Colonic mucosa (tissue), 4 donors: ENCODE data around the gene CEP95. TPM values are rescaled to one million over a fixed set of nuclear protein-coding genes. Genes with fewer than 3 reads are reported as not detected.

Experiments used
- DNase-seq: peaks from one replicate; pipeline ENCODE4 v3.0.0-alpha.2; 2020
- H3K27ac ChIP-seq: fragments of 200-600 bp; one replicate; pipeline ENCODE4 v1.8.0; 2021
- H3K27me3 ChIP-seq: fragments of 200-600 bp; one replicate; pipeline ENCODE4 v1.8.0; 2021
- H3K36me3 ChIP-seq: fragments of 200-600 bp; one replicate; pipeline ENCODE4 v1.8.0; 2021
- H3K4me1 ChIP-seq: fragments of 200-600 bp; one replicate; pipeline ENCODE4 v1.8.0; 2021; ENCODE audit warnings: mild to moderate bottlenecking
- H3K4me3 ChIP-seq: fragments of 200-600 bp; one replicate; pipeline ENCODE4 v1.8.0; 2021
- H3K9ac ChIP-seq, 2 donors: one replicate each; pipeline ENCODE4 v1.7.0; 2013; ENCODE audit warnings: control low read depth in 2 of 2, low read depth in 2 of 2, low read length in 2 of 2
- H3K9me3 ChIP-seq: fragments of 200-600 bp; one replicate; pipeline ENCODE4 v1.8.0; 2021
- intact Hi-C: fragments of 100-400 bp; cut with DNase I; formaldehyde crosslinking; loops from one replicate; pipeline ENCODE4 v1.14.1; 2022
- total RNA-seq, 2 donors: library from RNA; stranded (reverse); fragmentation: NEBNext Ultra II Directional in 1 of 2; extraction: Animal tissue kit (Norgen Biotek cat#: 25700) in 1 of 2; gene quantifications; one replicate each; pipeline ENCODE4 v1.2.1, GENCODE V29; 2021
- TF ChIP-seq, protein P1 (sequence below): fragments of 200-600 bp; IDR thresholded peaks from one replicate; pipeline ENCODE4 v1.8.0; 2022; ENCODE audit warnings: antibody characterized with exemption, mild to moderate bottlenecking
- donor health status: healthy.
- donor health status: DM: no; HTN: no; CAD: no.
- donor health status: DM: no; HTN: no; CAD: no.

Gene CEP95
- total RNA-seq, 2 donors from 2014 or later: 26.4 to 28.5 TPM

DNA sequence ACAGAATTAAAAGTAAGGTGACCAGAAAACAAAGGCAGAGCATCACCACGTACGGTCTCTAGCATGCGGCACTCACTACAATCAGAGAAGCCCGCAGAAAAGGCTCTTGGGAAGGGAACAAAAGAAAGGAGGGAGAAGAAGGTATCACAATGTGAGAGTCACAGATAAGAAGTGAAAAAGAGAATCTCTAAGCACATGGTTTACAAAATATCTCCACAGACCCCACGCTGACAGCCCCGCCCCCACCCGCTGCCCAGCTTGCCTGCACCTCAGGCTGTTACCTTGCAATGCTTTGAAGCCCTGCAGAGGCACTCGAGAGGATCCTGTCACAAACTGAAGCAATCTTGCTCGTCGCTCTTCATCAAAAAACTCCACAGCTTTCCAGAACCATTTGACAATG is 40.5 kb downstream of the CEP95 start:
- Histone ChIP-seq H3K9me3 (no peaks in the 10 kb centered on the region), H3K9ac (no peak overlapping the region), H3K27me3 (no peaks in the 10 kb centered on the region), H3K27ac (no peak overlapping the region), H3K4me1 (no peaks in the 10 kb centered on the region), H3K36me3 (no peaks in the 10 kb centered on the region), H3K4me3 (no peak overlapping the region)
- TF ChIP-seq, protein P1, sequence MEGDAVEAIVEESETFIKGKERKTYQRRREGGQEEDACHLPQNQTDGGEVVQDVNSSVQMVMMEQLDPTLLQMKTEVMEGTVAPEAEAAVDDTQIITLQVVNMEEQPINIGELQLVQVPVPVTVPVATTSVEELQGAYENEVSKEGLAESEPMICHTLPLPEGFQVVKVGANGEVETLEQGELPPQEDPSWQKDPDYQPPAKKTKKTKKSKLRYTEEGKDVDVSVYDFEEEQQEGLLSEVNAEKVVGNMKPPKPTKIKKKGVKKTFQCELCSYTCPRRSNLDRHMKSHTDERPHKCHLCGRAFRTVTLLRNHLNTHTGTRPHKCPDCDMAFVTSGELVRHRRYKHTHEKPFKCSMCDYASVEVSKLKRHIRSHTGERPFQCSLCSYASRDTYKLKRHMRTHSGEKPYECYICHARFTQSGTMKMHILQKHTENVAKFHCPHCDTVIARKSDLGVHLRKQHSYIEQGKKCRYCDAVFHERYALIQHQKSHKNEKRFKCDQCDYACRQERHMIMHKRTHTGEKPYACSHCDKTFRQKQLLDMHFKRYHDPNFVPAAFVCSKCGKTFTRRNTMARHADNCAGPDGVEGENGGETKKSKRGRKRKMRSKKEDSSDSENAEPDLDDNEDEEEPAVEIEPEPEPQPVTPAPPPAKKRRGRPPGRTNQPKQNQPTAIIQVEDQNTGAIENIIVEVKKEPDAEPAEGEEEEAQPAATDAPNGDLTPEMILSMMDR: no peak
- no peak for DNase-seq
- intact Hi-C loops: no loop called here

DNA sequence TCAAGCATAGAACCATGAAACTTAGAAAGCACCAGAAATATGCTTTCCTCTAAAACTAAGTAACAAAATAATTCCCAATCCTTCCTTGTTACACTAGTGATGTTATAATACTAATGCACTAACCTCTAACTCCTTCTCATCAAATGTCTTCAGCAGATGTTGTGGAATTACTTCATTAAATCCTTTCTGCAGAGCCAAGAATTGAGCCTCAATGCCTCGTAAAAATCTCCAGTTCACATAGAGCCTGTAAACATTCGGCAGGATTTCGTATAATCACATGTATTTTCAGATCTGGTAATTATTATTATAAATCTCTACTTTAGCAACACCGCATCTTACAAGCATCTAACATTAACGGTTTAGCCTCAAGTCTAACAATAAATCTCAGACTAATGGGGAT is 44.7 kb downstream of the CEP95 start:
- H3K27me3 ChIP-seq: no peaks in the 10 kb centered on the region
- no peak overlapping the region for H3K4me3 ChIP-seq
- H3K9ac ChIP-seq: no peak overlapping the region
- no peak overlapping the region for H3K27ac ChIP-seq
- TF ChIP-seq, protein P1: no peak
- no peaks in the 10 kb centered on the region for H3K36me3 ChIP-seq
- DNase-seq: no peak
- no peaks in the 10 kb centered on the region for H3K4me1 ChIP-seq
- intact Hi-C loops: no loop called here
- no peaks in the 10 kb centered on the region for H3K9me3 ChIP-seq

GRCh38 chr17:64554028-64554637 is 47.4 kb downstream of the CEP95 start:
- H3K4me3 ChIP-seq: no peak overlapping the region
- H3K36me3 ChIP-seq: no peaks in the 10 kb centered on the region
- no peak overlapping the region for H3K9ac ChIP-seq
- DNase-seq: no peak
- no peak overlapping the region for H3K27ac ChIP-seq
- intact Hi-C loops: no loop called here
- no peaks in the 10 kb centered on the region for H3K27me3 ChIP-seq
- H3K9me3 ChIP-seq: no peaks in the 10 kb centered on the region
- TF ChIP-seq, protein P1: no peak
- no peaks in the 10 kb centered on the region for H3K4me1 ChIP-seq

- H3K27ac ChIP-seq: no peak overlapping the region
- intact Hi-C loops: no loop called here
- no peaks in the 10 kb centered on the region for H3K36me3 ChIP-seq
- no peaks in the 10 kb centered on the region for H3K27me3 ChIP-seq
- no peaks in the 10 kb centered on the region for H3K9me3 ChIP-seq
- no peak for DNase-seq
- H3K4me1 ChIP-seq: no peaks in the 10 kb centered on the region
- no peak overlapping the region for H3K9ac ChIP-seq
- H3K4me3 ChIP-seq: no peak overlapping the region
- TF ChIP-seq, protein P1: no peak
These were observed 48.5 kb downstream of the CEP95 start for GRCh38 chr17:64555281-64555680.

- Histone ChIP-seq H3K27me3 (no peaks in the 10 kb centered on the region), H3K9ac (no peak overlapping the region), H3K4me3 (no peak overlapping the region), H3K27ac (no peak overlapping the region), H3K4me1 (no peaks in the 10 kb centered on the region), H3K36me3 (no peaks in the 10 kb centered on the region), H3K9me3 (no peaks in the 10 kb centered on the region)
- intact Hi-C loops: no loop called here
- DNase-seq: no peak
- TF ChIP-seq, protein P1: no peak
These were observed 57.3 kb downstream of the CEP95 start for GRCh38 chr17:64564098-64564497.
